ENCODE measurements around the gene WDR35.

The WDR35 gene

DNA sequence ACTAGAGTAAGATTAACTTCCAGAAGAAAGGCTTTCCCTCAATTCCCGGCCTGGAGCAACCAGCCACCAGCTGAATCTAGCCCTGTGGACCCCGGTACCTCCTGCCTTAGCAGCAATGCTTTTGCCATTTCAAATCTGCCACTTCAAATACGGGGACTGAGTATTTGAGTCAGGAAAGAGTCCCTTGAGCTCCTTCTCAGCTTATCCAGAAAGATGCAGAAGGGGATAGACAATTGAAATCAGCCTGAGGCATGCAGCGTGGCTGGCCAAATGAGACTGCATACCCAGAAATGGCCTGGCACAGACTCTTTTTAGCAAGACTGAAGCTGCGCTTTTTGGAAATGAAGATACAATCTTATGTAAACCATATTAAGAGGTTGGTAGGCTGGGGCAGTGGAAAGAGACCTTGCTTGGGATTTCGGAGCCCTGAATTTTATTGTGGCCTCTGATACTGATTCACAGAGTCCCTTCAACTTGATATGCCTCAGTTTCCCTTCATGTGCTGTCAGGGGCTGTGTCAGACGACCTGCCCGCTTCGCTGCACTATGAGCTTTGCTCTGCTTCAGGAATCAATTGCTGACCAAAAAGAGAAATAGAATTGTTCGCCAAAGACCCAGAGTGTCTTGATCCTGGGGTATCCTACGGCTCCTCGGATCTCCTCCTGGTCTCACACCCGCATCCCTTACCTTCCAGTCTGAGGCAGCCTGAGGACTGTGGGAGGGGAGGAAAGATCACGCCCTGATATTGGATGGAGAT is 21.5 kb upstream of the WDR35 start:
- no peak for DNase-seq (ENCODE audit: low read depth)

- DNase-seq (ENCODE audit: low read depth), result no peak
Measured at GRCh38 chr2:20008703-20009102, 18.8 kb upstream of the WDR35 start.

DNA sequence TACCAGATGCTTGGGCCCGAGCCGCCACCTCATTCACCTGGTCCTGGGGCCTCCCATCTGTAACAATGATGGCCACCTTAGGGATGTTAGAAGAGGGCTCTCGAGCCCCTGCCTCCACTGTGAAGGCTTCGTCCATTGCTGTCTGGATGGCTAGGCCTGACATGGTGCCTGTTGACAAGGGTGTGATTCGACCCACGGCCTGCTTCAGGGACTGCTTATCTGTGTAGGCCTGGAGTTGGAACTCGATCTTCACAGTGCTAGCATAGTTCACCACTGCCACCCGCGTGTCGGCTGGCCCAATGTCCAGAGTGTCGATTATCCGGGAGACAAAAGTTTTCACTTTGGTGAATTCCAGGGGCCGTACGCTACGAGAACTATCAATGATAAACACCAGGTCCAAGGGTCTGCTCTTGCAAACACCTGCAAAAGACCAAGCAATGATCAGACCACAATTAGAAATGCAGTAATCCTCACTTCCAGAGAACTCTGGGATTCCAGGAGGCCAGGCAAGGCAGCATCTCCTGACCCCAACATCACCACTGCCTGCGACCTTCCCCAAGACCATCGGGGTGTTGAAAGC is 16.1 kb upstream of the WDR35 start:
- no peak for DNase-seq (ENCODE audit: low read depth)

DNA sequence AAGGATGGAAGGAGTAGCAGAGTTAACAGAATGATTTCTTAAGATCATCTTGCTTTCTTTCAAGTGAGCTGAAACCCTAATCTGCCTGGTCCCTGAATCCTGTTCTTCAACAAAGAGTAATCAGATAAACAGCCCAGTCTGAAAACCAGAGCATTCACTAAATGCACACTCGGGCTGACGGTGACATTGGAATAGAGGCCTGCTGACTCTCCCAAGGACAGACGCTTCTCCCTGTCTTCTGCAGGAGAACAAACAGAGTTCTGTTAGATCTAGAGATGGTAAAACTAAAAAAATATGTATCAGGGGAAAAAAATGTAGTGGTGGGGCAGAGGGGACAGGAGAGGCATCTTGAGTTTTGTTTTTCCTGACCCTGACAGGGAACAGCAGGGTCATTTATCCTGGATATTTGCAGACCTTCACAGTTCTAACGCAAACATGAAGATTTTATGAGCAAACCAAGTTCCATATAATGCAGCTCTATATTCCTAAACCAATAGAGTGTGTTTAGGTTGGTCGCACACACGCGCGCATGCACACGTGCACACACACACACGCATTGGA is 15.2 kb upstream of the WDR35 start:
- DNase-seq (ENCODE audit: low read depth), result no peak

DNA sequence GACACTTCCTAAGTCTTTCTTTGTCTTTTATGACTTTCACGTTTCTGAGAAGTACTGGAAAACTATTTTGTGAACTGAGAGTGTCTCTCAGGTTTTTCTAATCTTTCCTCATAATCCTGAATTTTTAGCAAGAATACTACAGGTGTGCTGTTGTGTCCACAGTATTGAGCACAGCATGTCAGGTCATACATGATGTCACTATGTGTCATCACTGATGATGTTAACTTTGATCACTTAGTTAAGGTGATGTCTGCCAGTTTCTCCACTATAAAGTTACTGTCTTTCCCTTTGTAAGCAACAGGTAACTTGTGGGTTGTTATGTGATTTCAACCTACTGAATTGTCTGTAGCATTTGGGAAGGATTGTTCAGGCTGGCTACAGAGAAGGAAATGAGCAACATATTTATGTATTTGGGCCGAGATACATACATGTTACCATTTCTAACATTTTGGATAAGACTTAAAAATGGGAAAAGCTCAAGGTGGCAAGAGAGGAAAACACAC is 11.5 kb upstream of the WDR35 start:
- DNase-seq (ENCODE audit: low read depth), result no peak

- DNase-seq (ENCODE audit: low read depth), result no peak
Measured at GRCh38 chr2:19993731-19994130, 3.8 kb upstream of the WDR35 start.

DNA sequence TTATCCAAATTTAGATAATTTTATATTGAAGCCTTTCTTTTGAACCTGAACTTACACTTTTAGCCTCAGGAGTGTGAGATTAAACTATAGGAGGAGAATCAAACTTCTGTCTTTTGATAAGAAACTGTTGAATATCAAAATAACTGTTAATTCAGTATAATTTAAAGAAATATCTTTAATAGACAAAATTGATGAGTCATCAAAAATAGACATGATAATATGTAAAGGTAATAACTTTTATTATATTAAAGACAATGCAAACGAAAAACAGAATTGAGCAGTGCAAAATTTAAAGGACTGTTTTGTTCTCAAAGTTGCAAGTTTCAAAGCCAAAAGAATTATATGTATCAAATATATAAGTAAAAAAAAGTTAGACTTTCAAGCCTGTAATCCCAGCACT is 2.0 kb upstream of the WDR35 start:
- DNase-seq (ENCODE audit: low read depth), result no peak

DNA sequence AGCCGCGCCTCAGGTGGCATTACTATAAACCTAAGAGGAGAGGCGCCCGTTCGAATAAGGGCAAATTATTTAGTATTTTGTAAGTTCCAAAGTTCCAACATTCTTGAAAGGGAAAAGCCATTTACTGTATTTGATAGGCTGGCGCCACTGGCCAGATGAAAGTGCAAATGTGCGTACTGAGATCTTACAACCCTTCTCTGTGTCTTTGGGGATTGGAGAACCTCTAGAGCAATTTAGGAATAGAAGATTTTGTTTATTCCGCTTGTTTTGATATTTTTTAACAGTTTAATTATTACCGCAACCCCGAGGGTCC is 467 bp upstream of the WDR35 start:
- DNase-seq (ENCODE audit: low read depth), result no peak

- DNase-seq (ENCODE audit: low read depth), result no peak
Measured at GRCh38 chr2:19989342-19989666, 601 bp downstream of the WDR35 start.

- no peak for DNase-seq (ENCODE audit: low read depth)
Measured at GRCh38 chr2:19988600-19988999, 1.3 kb downstream of the WDR35 start.

DNA sequence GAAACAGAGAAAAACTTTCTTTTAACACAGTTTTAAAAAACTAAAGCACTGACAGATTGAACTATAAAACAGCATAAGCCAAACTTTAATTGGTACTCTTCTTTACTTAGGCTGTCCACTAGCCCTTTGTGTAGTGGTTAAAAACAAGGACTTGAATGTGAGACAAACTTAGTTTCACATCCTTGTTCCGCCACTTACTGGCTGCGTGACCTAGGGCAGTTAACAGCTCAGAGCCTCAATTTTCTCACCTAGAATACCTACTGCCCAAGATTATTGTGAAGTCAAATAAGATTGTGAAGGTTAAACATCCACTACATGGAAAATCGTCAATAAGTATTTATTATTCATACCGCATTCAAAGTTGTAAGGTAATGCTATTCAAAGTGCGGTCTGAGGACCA is 2.0 kb downstream of the WDR35 start:
- no peak for DNase-seq (ENCODE audit: low read depth)

DNA sequence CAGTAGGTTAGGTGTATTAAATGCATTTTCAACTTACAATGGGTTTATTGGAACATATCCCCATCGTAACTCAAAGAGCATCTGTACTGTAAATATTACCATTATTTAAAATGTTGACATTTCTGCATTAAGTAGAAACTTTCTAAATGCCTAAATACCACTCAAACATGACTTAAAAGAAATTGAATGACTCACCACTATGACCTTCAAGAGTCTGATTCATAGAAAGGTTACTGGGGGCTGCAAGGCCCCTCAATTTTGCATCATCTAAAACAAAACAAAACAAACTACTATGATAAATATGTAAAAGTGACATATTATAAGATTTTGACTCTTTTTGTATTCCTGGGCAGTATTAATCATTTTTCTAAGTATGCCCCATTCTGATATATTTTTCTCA is 7.6 kb downstream of the WDR35 start:
- DNase-seq (ENCODE audit: low read depth), result no peak

DNA sequence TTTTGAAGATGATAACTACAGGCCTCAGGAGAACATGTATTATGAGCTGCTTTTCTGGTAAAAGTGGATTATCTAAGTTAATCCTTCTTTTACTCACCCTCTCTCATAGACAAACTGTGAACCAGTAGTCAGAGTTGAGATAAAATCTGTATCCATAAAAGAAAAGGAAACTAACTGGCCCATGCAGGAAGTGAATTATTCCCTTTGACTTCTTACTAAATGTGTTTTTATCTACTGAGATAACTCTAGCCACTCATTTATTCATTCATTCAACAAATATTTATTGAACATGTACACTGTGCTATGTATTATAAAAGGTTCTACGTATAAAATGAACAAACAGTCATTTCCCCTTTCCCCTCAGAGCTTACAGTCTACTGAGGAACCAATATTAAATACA is 10.0 kb downstream of the WDR35 start:
- DNase-seq (ENCODE audit: low read depth), result no peak

DNA sequence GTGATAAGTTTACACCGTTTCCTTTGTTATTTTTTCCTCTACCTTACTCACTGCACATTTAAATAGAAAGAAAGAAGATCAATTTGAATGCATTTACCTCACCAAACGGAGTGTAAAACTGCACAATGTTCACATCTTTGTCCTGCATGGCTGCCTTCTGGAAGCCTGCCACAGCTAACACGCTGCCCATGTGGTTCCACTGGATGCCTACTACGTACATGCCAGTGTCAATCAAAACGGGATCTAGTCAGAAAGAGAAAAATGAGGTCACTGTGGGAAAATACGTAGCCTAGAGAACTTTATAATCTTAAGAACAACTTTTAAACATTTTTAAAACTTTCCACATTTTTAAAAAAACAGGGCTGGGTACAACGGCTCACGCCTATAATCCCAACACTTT is 16.4 kb downstream of the WDR35 start:
- DNase-seq (ENCODE audit: low read depth), result no peak

- no peak for DNase-seq (ENCODE audit: low read depth)
Measured at GRCh38 chr2:19971691-19972090, 18.2 kb downstream of the WDR35 start.

- DNase-seq (ENCODE audit: low read depth), result no peak
Measured at GRCh38 chr2:19963386-19963785, 26.5 kb downstream of the WDR35 start.

GRCh38 chr2:19955544-19956422 is 34.1 kb downstream of the WDR35 start:
- peak; percentile 17 for DNase-seq (ENCODE audit: low read depth)

- peak; percentile 4 for DNase-seq (ENCODE audit: low read depth)
Measured at GRCh38 chr2:19949071-19949470, 40.8 kb downstream of the WDR35 start.

GRCh38 chr2:19947184-19947940 is 42.5 kb downstream of the WDR35 start:
- DNase-seq (ENCODE audit: low read depth), result no peak

- no peak for DNase-seq (ENCODE audit: low read depth)
Measured at GRCh38 chr2:19944205-19944845, 45.6 kb downstream of the WDR35 start.

GRCh38 chr2:19943189-19943588 is 46.7 kb downstream of the WDR35 start:
- no peak for DNase-seq (ENCODE audit: low read depth)

GRCh38 chr2:19942199-19942598 is 47.7 kb downstream of the WDR35 start:
- no peak for DNase-seq (ENCODE audit: low read depth)
